ENCODE results near the gene LSAMP. TPM values are rescaled to one million over a fixed set of nuclear protein-coding genes. Genes with fewer than 3 reads are reported as not detected.

LSAMP gene
- total RNA-seq, 1 donor from 2014 or later, result 0.11 TPM

DNA sequence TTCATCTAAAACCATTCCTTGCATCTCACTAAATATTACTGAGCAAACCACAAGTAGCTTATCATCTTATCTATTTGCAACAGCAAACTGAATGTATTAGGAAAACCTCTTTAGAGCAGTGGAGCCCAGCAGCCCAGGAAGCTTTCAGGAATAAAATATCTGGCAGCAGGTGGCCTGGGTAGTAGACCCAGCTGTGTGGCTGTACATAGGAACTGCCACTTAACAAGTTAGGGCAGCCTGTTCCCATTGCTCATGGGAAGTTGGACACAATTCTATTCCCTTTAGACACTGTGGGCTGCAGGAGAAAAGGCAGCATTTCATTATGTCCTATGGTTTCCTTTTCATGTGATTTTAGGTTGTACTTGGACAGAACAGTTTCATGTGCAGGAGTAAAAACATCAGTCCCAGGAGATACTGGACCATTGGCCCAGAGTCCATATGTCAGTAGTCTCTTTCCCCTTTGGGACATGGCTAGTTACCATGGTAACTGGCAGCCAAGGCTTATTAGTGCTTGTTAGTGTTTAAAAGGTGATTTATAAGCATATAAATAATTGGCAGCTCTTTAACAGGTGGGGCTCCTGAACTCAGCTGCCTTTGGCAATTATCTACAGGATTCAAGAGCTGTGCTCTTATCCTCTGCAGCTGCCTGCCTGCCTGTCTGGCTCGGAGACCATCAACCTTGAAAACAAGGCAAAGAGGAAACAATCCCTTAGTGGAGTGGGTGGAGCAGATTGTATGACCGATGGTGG lies 28.9 kb upstream of the LSAMP start:
- TF ChIP-seq, protein P1, sequence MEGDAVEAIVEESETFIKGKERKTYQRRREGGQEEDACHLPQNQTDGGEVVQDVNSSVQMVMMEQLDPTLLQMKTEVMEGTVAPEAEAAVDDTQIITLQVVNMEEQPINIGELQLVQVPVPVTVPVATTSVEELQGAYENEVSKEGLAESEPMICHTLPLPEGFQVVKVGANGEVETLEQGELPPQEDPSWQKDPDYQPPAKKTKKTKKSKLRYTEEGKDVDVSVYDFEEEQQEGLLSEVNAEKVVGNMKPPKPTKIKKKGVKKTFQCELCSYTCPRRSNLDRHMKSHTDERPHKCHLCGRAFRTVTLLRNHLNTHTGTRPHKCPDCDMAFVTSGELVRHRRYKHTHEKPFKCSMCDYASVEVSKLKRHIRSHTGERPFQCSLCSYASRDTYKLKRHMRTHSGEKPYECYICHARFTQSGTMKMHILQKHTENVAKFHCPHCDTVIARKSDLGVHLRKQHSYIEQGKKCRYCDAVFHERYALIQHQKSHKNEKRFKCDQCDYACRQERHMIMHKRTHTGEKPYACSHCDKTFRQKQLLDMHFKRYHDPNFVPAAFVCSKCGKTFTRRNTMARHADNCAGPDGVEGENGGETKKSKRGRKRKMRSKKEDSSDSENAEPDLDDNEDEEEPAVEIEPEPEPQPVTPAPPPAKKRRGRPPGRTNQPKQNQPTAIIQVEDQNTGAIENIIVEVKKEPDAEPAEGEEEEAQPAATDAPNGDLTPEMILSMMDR (IDR thresholded peaks at IDR 0.05), result no peak
- no peaks in the 10 kb centered on the region for H3K27me3 ChIP-seq
- intact Hi-C loops (cut with DNase I), result no loop called here
- no peaks in the 10 kb centered on the region for H3K9me3 ChIP-seq
- H3K27ac ChIP-seq, result no peak overlapping the region
- no peaks in the 10 kb centered on the region for H3K36me3 ChIP-seq
- H3K4me3 ChIP-seq, result no peak overlapping the region
- DNase-seq (ENCODE audit: low spot score in 2 of 2), result no peak
- H3K4me1 ChIP-seq, result no peaks in the 10 kb centered on the region

DNA sequence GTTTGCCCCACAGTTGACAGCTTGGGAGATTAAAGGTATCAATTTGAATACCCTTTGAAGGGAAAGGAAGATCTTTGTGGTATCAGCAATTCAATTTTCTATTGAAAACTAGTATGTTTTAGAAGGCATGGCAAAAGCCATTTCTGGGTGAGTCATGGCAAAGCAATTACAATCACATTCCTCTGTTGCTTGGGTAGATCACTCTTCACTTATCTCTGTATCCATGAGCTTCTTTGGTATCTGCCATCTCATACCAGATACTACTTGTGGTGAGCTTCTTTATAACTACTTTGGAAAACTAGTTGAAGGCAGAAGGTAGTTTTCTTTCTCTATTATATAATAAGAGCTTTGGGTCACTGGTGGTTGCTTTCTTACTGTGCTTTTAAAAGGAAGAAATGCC lies 28.3 kb upstream of the LSAMP start:
- no peaks in the 10 kb centered on the region for H3K36me3 ChIP-seq
- H3K4me1 ChIP-seq, result no peaks in the 10 kb centered on the region
- no peak overlapping the region for H3K27ac ChIP-seq
- H3K27me3 ChIP-seq, result no peaks in the 10 kb centered on the region
- no peak for DNase-seq (ENCODE audit: low spot score in 2 of 2)
- H3K4me3 ChIP-seq, result no peak overlapping the region
- intact Hi-C loops (cut with DNase I), result no loop called here
- no peaks in the 10 kb centered on the region for H3K9me3 ChIP-seq
- TF ChIP-seq, protein P1 (IDR thresholded peaks at IDR 0.05), result no peak

DNA sequence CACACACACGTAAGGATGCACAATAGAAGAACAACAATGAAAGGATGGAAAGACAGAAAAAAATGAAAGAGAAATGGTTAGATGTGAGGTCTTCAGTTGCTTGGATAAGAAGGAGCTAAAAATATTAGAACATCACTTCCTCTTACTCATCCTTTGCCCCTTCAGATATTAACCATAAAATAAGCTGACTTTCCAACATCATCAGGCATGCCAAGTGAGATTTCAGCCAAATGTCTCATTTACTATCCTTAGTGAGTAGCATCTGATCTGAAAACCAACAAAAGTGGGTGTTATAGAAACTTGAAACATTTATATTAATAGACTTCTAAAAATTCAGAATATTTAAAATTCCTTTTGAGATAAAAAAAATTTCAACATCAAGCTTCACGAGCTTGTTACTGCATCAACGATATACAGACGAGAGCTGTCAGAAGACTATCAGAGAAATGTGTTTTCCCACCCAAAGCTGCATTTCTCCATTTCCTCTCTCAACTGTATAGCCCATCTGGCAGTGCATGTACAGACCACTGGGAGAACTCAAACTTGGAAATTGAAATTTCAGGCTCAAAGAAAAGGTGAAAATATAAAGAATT lies 25.4 kb upstream of the LSAMP start:
- TF ChIP-seq, protein P1 (IDR thresholded peaks at IDR 0.05), result no peak
- intact Hi-C loops (cut with DNase I), result no loop called here
- Histone ChIP-seq H3K36me3 (no peaks in the 10 kb centered on the region), H3K9me3 (no peaks in the 10 kb centered on the region), H3K4me1 (no peaks in the 10 kb centered on the region), H3K27me3 (no peaks in the 10 kb centered on the region), H3K27ac (no peak overlapping the region), H3K4me3 (no peak overlapping the region)
- no peak for DNase-seq (ENCODE audit: low spot score in 2 of 2)

DNA sequence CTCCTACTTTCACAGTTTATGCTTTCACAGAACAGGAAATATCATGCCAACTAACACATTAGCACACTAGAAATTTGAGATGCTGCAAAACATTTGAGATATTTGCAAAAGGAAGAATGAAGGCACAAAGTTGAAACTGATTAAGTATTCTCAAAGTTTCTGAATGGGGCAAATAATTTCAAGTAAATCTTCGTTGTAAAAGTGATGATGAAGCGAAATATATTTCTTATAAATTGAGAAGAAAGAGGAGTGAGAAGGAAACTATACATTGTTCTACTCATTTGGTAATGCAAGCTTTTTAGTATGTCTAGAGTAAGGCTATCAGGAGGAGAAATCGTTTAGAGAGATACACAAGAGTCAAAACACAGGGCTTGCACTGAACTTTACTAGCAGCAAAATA lies 24.3 kb upstream of the LSAMP start:
- TF ChIP-seq, protein P1 (IDR thresholded peaks at IDR 0.05), result no peak
- Histone ChIP-seq H3K36me3 (no peaks in the 10 kb centered on the region), H3K27me3 (no peaks in the 10 kb centered on the region), H3K4me1 (no peaks in the 10 kb centered on the region), H3K27ac (no peak overlapping the region), H3K9me3 (no peaks in the 10 kb centered on the region), H3K4me3 (no peak overlapping the region)
- intact Hi-C loops (cut with DNase I), result no loop called here
- DNase-seq (ENCODE audit: low spot score in 2 of 2), result no peak

DNA sequence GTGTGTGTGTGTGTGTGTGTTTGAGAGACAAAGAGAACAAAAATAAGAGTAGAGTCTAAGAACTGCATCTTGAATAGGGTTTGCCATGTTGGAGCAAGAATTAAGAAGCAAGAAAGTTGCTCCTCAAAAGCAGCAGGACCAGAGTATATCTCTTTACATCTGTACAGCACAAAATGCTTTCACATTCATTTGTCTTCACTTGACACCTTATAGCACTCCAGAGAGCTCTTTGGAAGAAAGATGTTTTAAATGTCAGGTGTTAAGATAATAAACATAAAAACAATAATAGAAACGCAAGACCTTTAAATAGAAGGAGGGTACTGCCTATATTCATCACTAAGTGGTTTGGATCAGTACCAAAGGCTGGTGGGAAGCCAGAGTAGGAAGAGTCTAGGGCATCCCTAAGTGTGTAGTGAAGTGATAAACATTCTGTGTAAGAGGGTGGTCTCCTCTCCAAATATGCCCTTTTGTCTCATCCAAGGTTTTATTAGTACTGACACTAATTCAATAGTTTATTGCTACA lies 19.1 kb upstream of the LSAMP start:
- H3K36me3 ChIP-seq, result no peaks in the 10 kb centered on the region
- H3K9me3 ChIP-seq, result no peaks in the 10 kb centered on the region
- H3K27ac ChIP-seq, result no peak overlapping the region
- H3K4me3 ChIP-seq, result no peak overlapping the region
- H3K27me3 ChIP-seq, result no peaks in the 10 kb centered on the region
- TF ChIP-seq, protein P1 (IDR thresholded peaks at IDR 0.05), result no peak
- intact Hi-C loops (cut with DNase I), result no loop called here
- DNase-seq (ENCODE audit: low spot score in 2 of 2), result no peak
- H3K4me1 ChIP-seq, result no peaks in the 10 kb centered on the region

All from ascending aorta (tissue), 2 donors.